SK-N-SH (cell line): ENCODE measurements around the gene ALOX5AP. TPM values are rescaled to one million over a fixed set of nuclear protein-coding genes. Genes with fewer than 3 reads are reported as not detected.

ENCODE experiments used
- CTCF ChIA-PET: fragments of 300-600, 350-600 bp; formaldehyde crosslinking; extraction: SDS; loops from one replicate; lab custom pipeline; 2021; lab: Yijun Ruan, JAX
- POLR2A ChIA-PET: fragments of 350-600 bp; sonication (Branson Sonifier 250); formaldehyde crosslinking; extraction: SDS; loops from one replicate; lab custom pipeline; 2020; ENCODE audit warnings: antibody characterized with exemption, inconsistent platforms; lab: Yijun Ruan, JAX
- DNase-seq: peaks from one replicate; pipeline ENCODE4 v3.0.0; 2012
- H2AFZ ChIP-seq: fragments of 200-600 bp; sonication (generic); 2 replicates; pipeline ENCODE4 v1.8.1; 2016; ENCODE audit warnings: antibody characterized with exemption, mild to moderate bottlenecking, low read depth
- H3F3A ChIP-seq: fragments of 200-600 bp; sonication (generic); replicated peaks from 2 replicates; pipeline ENCODE3; 2016; ENCODE audit warnings: antibody characterized with exemption, mild to moderate bottlenecking; ENCODE audit not compliant: insufficient read depth
- H3K27ac ChIP-seq, 2 experiments: fragments of 200-500 bp in 1 of 2; fragments of 200-600 bp in 1 of 2; sonication (Bioruptor generic) in 1 of 2; sonication (generic), shearing (Covaris generic) in 1 of 2; 2 replicates each; pipeline versions ENCODE4 v1.5.1 to v1.6.1; 2014 to 2016; ENCODE audit warnings: low read depth in 2 of 2, inconsistent platforms in 1 of 2, low read length in 1 of 2, mild to moderate bottlenecking in 1 of 2, mixed read lengths in 1 of 2
- H3K27me3 ChIP-seq: fragments of 200-600 bp; sonication (generic), shearing (Covaris generic); 2 replicates; pipeline ENCODE4 v1.6.1; 2016; ENCODE audit warnings: mixed run types; ENCODE audit not compliant: insufficient read depth
- H3K36me3 ChIP-seq, 2 experiments: fragments of 200-500 bp in 1 of 2; fragments of 200-600 bp in 1 of 2; sonication (Bioruptor generic) in 1 of 2; sonication (generic) in 1 of 2; replicated peaks in 1 of 2; 2 replicates each; pipeline versions ENCODE3 to v1.5.1; 2014 to 2016; ENCODE audit warnings: low read length in 1 of 2, mild to moderate bottlenecking in 1 of 2; ENCODE audit not compliant: insufficient read depth in 2 of 2, control insufficient read depth in 1 of 2
- H3K4me1 ChIP-seq, 2 experiments: fragments of 200-500 bp in 1 of 2; fragments of 200-600 bp in 1 of 2; sonication (Bioruptor generic) in 1 of 2; sonication (generic), shearing (Covaris generic) in 1 of 2; 2 replicates each; pipeline versions ENCODE4 v1.5.1 to v1.6.1; 2014 to 2016; ENCODE audit warnings: low read depth in 1 of 2, low read length in 1 of 2, mixed run types in 1 of 2; ENCODE audit not compliant: insufficient read depth in 2 of 2, control insufficient read depth in 1 of 2
- H3K4me2 ChIP-seq: fragments of 200-600 bp; sonication (generic), shearing (Covaris generic); 2 replicates; pipeline ENCODE4 v1.6.1; 2017; ENCODE audit warnings: mixed run types
- H3K4me3 ChIP-seq, 2 experiments: fragments of 200-500 bp in 1 of 2; fragments of 200-600 bp in 1 of 2; sonication (Bioruptor generic) in 1 of 2; sonication (generic), shearing (Covaris generic) in 1 of 2; 2 replicates each; pipeline versions ENCODE4 v1.5.1 to v1.8.1; 2014 to 2016; ENCODE audit warnings: low read depth in 2 of 2, inconsistent platforms in 1 of 2, low read length in 1 of 2, mild to moderate bottlenecking in 1 of 2, mixed read lengths in 1 of 2, moderate library complexity in 1 of 2
- H3K79me2 ChIP-seq: fragments of 200-600 bp; sonication (generic); 2 replicates; pipeline ENCODE4 v1.8.1; 2017; ENCODE audit warnings: mild to moderate bottlenecking; ENCODE audit not compliant: insufficient read depth
- H3K9ac ChIP-seq: fragments of 200-600 bp; sonication (generic); 2 replicates; pipeline ENCODE4 v1.6.1; 2017; ENCODE audit warnings: mixed run types
- H3K9me2 ChIP-seq: fragments of 200-600 bp; sonication (generic); 2 replicates; pipeline ENCODE4 v1.6.1; 2017; ENCODE audit warnings: mixed run types
- H3K9me3 ChIP-seq: fragments of 200-600 bp; sonication (generic); 2 replicates; pipeline ENCODE4 v1.6.1; 2017; ENCODE audit warnings: mixed run types, mild to moderate bottlenecking, moderate library complexity
- H4K20me1 ChIP-seq: fragments of 200-600 bp; sonication (generic); 2 replicates; pipeline ENCODE4 v1.6.1; 2017; ENCODE audit warnings: mild to moderate bottlenecking, mixed run types; ENCODE audit not compliant: insufficient read depth
- CTCF ChIP-seq: fragments of 200-600 bp; sonication (generic); IDR thresholded peaks from 2 replicates; pipeline ENCODE4 v1.6.1; 2017; ENCODE audit warnings: antibody characterized with exemption, mild to moderate bottlenecking, moderate library complexity
- EP300 ChIP-seq, 2 experiments: IDR thresholded peaks; 2 replicates each; pipeline versions ENCODE4 v1.4.0 to v1.6.1; 2012; ENCODE audit warnings: borderline replicate concordance in 1 of 2, low read depth in 1 of 2, low read length in 1 of 2
- FOSL2 ChIP-seq: IDR thresholded peaks from 2 replicates; pipeline ENCODE4 v1.4.0; 2012; ENCODE audit warnings: low read depth, mild to moderate bottlenecking, moderate library complexity, borderline replicate concordance
- FOXJ3 ChIP-seq: sonication (generic); formaldehyde crosslinking; IDR thresholded peaks from 2 replicates; pipeline ENCODE4 v1.5.1; 2020; ENCODE audit warnings: mild to moderate bottlenecking, missing genetic modification reagents
- MEF2A ChIP-seq: IDR thresholded peaks from 2 replicates; pipeline ENCODE4 v1.4.0; 2012; ENCODE audit warnings: low read depth, borderline replicate concordance
- NFIC ChIP-seq: IDR thresholded peaks from 2 replicates; pipeline ENCODE4 v1.4.0; 2012; ENCODE audit warnings: borderline replicate concordance
- NRF1 ChIP-seq: IDR thresholded peaks from 2 replicates; pipeline ENCODE4 v1.6.1; 2012; ENCODE audit warnings: low read depth, mild to moderate bottlenecking, low read length
- RCOR1 ChIP-seq: fragments of 150-350 bp; IDR thresholded peaks from 2 replicates; pipeline ENCODE4 v1.6.1; 2017; ENCODE audit warnings: antibody characterized with exemption, low read length
- REST ChIP-seq: IDR thresholded peaks from 2 replicates; pipeline ENCODE4 v1.6.1; 2012; ENCODE audit warnings: mild to moderate bottlenecking, low read depth, low read length, moderate library complexity
- TCF12 ChIP-seq: IDR thresholded peaks from 2 replicates; pipeline ENCODE4 v1.4.0; 2012
- WGBS: methylation state at CpG from one replicate; pipeline ENCODE4 v1.1.6; 2017; ENCODE audit warnings: low lambda C conversion rate; 5-methylcytosine and 5-hydroxymethylcytosine counted together
- polyA plus RNA-seq, 3 experiments: library from polyadenylated mRNA; depleted of rRNA; stranded (reverse); fragments of >200 nt; gene quantifications; 2 replicates each; pipeline ENCODE4 v1.2.3, GENCODE V29; 2012

Gene ALOX5AP
- polyA plus RNA-seq, 1 of the 3 experiments (the other 2 are of a cell fraction) = 1.3 TPM

- H3K9me2 ChIP-seq = no peaks in the 10 kb centered on the region
- no peak for DNase-seq
- no peaks in the 10 kb centered on the region for H3K79me2 ChIP-seq
- TF ChIP-seq FOSL2 (no peak), REST (peak; percentile 76; the same call in 1 of the 2 replicates), RCOR1 (no peak)
- no peaks in the 10 kb centered on the region for H3K36me3 ChIP-seq
- CTCF ChIA-PET = interaction anchor here (0.7 to 1.0 kb wide), 2 partner anchors 8 to 13 kb away, joined by 3 read pairs; no protein-coding TSS in a partner anchor
- POLR2A ChIA-PET = no interaction called here
- no peak overlapping the region for H2AFZ ChIP-seq
- H3K27ac ChIP-seq = no peak overlapping the region
- H3K9ac ChIP-seq = no peak overlapping the region
- no peaks in the 10 kb centered on the region for H3K27me3 ChIP-seq
- no peak overlapping the region for H3K4me2 ChIP-seq
- H4K20me1 ChIP-seq = no peaks in the 10 kb centered on the region
- no peaks in the 10 kb centered on the region; a peak in 1 of 4 replicates for H3K4me1 ChIP-seq
- no peaks in the 10 kb centered on the region for H3K9me3 ChIP-seq
- no peak overlapping the region for H3K4me3 ChIP-seq
- WGBS = 94% methylated on average over 6 of the region's 6 CpGs
- peaks cover 9% of the 10 kb centered on the region for H3F3A ChIP-seq
Measured at GRCh38 chr13:30727491-30728355, 7.6 kb upstream of the ALOX5AP start.

GRCh38 chr13:30729801-30730200 lies 5.5 kb upstream of the ALOX5AP start:
- Histone ChIP-seq H3F3A (peaks cover 9% of the 10 kb centered on the region), H3K27me3 (no peaks in the 10 kb centered on the region), H3K4me3 (no peak overlapping the region), H3K9me3 (no peaks in the 10 kb centered on the region), H3K4me1 (peaks cover 0 to 7% of the 10 kb centered on the region in 2 experiments; a peak in 3 of 4 replicates), H3K4me2 (no peak overlapping the region), H3K9ac (no peak overlapping the region), H3K79me2 (no peaks in the 10 kb centered on the region), H4K20me1 (no peaks in the 10 kb centered on the region), H2AFZ (no peak overlapping the region), H3K27ac (no peak overlapping the region), H3K9me2 (no peaks in the 10 kb centered on the region), H3K36me3 (no peaks in the 10 kb centered on the region)
- TF ChIP-seq EP300 (IDR thresholded peaks at IDR 0.05; ENCODE audit: borderline replicate concordance in 1 of 2, low read depth in 1 of 2, low read length in 1 of 2) (no peak), NRF1 (no peak), REST (no peak), MEF2A (no peak), CTCF (no peak), TCF12 (no peak), RCOR1 (no peak), FOXJ3 (no peak), NFIC (no peak)
- DNase-seq = no peak
- 92% methylated on average over 8 of the region's 8 CpGs for WGBS
- ChIA-PET POLR2A (no interaction called here), CTCF (no interaction called here)
